Keratinocyte (primary cell): ENCODE data around the gene SERINC5.

Source experiments
- EZH2 ChIP-seq: IDR thresholded peaks from one replicate; pipeline ENCODE4 v1.6.1; 2012; ENCODE audit warnings: inconsistent platforms, mild to moderate bottlenecking, low read length, moderate library complexity
- TF ChIP-seq, protein P1 (sequence below), 3 experiments: IDR thresholded peaks in 1 of 3; conservative IDR thresholded peaks in 1 of 3; optimal IDR thresholded peaks in 1 of 3; 2 replicates in 2 of 3; 3 replicates in 1 of 3; pipeline versions ENCODE3 to v1.5.1; 2011; ENCODE audit warnings: low read length in 3 of 3, mild to moderate bottlenecking in 3 of 3, moderate library complexity in 2 of 3, control low read depth in 1 of 3, inconsistent platforms in 1 of 3; ENCODE audit not compliant: insufficient read depth in 2 of 3; ENCODE audit errors: extremely low read depth in 1 of 3

- TF ChIP-seq, protein P1, sequence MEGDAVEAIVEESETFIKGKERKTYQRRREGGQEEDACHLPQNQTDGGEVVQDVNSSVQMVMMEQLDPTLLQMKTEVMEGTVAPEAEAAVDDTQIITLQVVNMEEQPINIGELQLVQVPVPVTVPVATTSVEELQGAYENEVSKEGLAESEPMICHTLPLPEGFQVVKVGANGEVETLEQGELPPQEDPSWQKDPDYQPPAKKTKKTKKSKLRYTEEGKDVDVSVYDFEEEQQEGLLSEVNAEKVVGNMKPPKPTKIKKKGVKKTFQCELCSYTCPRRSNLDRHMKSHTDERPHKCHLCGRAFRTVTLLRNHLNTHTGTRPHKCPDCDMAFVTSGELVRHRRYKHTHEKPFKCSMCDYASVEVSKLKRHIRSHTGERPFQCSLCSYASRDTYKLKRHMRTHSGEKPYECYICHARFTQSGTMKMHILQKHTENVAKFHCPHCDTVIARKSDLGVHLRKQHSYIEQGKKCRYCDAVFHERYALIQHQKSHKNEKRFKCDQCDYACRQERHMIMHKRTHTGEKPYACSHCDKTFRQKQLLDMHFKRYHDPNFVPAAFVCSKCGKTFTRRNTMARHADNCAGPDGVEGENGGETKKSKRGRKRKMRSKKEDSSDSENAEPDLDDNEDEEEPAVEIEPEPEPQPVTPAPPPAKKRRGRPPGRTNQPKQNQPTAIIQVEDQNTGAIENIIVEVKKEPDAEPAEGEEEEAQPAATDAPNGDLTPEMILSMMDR (optimal IDR thresholded peaks at IDR 0.05 in 1 of 3, IDR thresholded peaks at IDR 0.05 in 1 of 3, conservative IDR thresholded peaks at IDR 0.05 in 1 of 3; ENCODE audit: extremely low read depth in 1 of 3, insufficient read depth in 2 of 3, low read length in 3 of 3): no peak
- TF ChIP-seq EZH2: no peak
Measured at GRCh38 chr5:80129146-80129545, 126.7 kb downstream of the SERINC5 start.
